GM12801 (cell line): ENCODE data around the gene PLD1.

Experiments
- CTCF ChIP-seq: IDR thresholded peaks from one replicate; pipeline ENCODE4 v1.5.1; 2011; ENCODE audit warnings: control low read depth; ENCODE audit not compliant: insufficient read length; ENCODE audit errors: extremely low read depth

Gene PLD1

GRCh38 chr3:171654809-171655208 is 155.5 kb downstream of the PLD1 start:
- TF ChIP-seq CTCF = no peak

GRCh38 chr3:171654326-171654725 is 156.0 kb downstream of the PLD1 start:
- no peak for TF ChIP-seq CTCF

GRCh38 chr3:171653701-171654100 is 156.6 kb downstream of the PLD1 start:
- no peak for TF ChIP-seq CTCF

- no peak for TF ChIP-seq CTCF
These were observed 157.4 kb downstream of the PLD1 start for GRCh38 chr3:171652932-171653331.

GRCh38 chr3:171649911-171650592 is 160.2 kb downstream of the PLD1 start:
- no peak for TF ChIP-seq CTCF

- TF ChIP-seq CTCF = no peak
These were observed 161.0 kb downstream of the PLD1 start for GRCh38 chr3:171649267-171649666.

- no peak for TF ChIP-seq CTCF
These were observed 162.2 kb downstream of the PLD1 start for GRCh38 chr3:171648069-171648468.
